Measurements from ENCODE around the gene FTO.

The FTO gene

GRCh38 chr16:53913920-53914319 is 210.0 kb downstream of the FTO start:
- no peak for TF ChIP-seq CTCF (IDR thresholded peaks at IDR 0.05)
- no peak for TF ChIP-seq ZFX (IDR thresholded peaks at IDR 0.05; ENCODE audit: borderline replicate concordance)
- H3K27ac ChIP-seq: no peak overlapping the region

GRCh38 chr16:53914736-53915135 is 210.8 kb downstream of the FTO start:
- TF ChIP-seq CTCF (IDR thresholded peaks at IDR 0.05) (no peak), ZFX (IDR thresholded peaks at IDR 0.05; ENCODE audit: borderline replicate concordance) (no peak)
- H3K27ac ChIP-seq: no peak overlapping the region

- H3K27ac ChIP-seq: no peak overlapping the region
- TF ChIP-seq CTCF (IDR thresholded peaks at IDR 0.05) (no peak), ZFX (IDR thresholded peaks at IDR 0.05; ENCODE audit: borderline replicate concordance) (no peak)
These were observed 211.7 kb downstream of the FTO start for GRCh38 chr16:53915452-53916160.

GRCh38 chr16:53920988-53921387 is 217.0 kb downstream of the FTO start:
- no peak overlapping the region for H3K27ac ChIP-seq
- TF ChIP-seq ZFX (IDR thresholded peaks at IDR 0.05; ENCODE audit: borderline replicate concordance): no peak
- no peak for TF ChIP-seq CTCF (IDR thresholded peaks at IDR 0.05)

- TF ChIP-seq ZFX (IDR thresholded peaks at IDR 0.05; ENCODE audit: borderline replicate concordance): no peak
- no peak for TF ChIP-seq CTCF (IDR thresholded peaks at IDR 0.05)
- no peak overlapping the region for H3K27ac ChIP-seq
These were observed 218.3 kb downstream of the FTO start for GRCh38 chr16:53922067-53922806.

- H3K27ac ChIP-seq: no peak overlapping the region
- TF ChIP-seq CTCF (IDR thresholded peaks at IDR 0.05): no peak
These were observed 219.0 kb downstream of the FTO start for GRCh38 chr16:53922807-53923571.
